ENCODE results near the gene CASD1.

The CASD1 gene

DNA sequence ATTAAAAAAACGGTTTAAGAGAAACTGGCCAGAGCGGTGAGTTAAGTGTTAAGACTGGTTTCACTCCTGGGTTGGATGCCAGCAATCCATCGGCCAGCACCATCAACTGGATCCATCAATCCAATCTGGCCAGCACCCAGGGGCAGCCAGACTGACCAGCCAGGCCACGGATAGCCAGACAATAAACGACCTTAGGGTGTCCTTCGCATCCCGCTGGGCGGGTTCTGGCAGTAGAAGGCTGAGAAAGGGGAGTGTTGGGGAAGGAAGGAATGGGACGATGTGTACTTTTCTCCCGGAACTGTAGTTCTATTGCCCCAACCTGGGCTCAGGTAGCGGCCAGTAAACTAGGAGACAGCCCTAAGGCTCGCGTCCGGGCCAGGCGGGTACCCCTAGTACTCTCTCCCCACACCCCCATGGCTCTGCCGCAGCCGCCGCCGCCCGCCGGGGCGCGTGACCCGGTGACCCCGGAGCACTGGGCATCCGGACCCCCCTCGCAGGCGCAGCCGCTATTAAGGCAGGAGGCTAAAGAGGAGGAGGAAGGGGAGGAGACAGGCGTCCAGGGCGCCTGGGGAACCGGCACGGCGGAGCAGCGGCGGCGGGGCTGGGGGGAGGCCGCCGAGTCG lies at the start of gene CASD1:
CASD1 (plus strand) TSS at position 546 of the 623 bp plus-strand sequence. CDS start 276 bp downstream, outside the sequence.
- DNase-seq (ENCODE audit: low read depth) = peak; percentile 49

DNA sequence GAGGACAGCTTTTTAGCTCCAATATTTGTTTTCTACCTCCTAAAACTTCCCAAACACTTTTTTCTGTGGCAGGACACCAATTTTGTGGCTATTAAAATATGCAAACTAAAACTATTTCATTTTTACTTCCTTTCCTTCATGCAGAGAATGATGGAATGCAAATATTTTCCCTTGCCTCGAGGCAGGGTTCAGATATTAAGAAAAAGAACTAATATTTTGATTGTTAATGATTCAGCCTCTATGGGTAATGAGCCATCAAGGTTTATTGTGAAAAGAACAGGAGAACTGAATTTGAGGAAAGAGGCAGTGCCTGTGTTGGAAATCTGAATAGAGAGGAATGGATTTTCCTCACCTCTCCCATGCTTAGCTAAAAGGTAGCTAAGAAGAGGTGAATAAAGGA lies 43.1 kb upstream of the CASD1 start:
- no peak for DNase-seq (ENCODE audit: low read depth)

DNA sequence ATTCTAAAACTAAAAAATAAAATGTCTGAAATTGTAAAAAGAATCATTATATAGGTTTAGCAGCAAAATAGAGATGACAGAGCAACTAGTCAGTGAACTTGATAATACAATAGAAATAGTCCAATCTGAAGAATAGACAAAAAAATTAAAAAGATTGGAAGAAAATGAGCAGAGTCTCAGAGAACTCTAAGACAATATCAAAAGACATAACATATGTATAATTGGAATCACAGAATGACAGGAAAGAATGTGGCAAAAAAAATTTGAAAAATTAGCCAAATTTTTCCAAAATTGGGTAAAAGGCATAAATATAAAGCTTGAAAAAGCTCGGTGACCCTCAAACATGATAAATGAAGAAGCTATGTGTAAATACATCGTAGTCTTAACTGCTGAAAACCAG lies 38.0 kb upstream of the CASD1 start:
- no peak for DNase-seq (ENCODE audit: low read depth)

DNA sequence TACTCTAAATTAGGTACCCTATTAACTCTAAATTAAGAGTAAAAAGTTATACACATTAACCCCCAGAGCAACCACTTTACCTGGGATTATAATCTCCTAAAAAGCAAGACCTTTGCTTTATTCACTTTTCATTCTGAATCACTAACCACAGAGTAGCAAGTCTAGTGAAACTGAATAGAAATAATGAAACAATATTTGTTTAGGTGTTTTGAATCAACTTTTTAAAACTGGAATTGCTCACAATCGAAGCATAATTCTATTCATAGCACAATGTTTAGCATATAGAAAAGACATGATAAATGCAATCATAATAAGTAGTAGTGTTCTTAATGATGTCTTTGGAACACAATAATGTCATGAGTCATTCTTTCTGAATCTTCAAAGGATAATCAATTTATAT lies 37.0 kb upstream of the CASD1 start:
- no peak for DNase-seq (ENCODE audit: low read depth)

DNA sequence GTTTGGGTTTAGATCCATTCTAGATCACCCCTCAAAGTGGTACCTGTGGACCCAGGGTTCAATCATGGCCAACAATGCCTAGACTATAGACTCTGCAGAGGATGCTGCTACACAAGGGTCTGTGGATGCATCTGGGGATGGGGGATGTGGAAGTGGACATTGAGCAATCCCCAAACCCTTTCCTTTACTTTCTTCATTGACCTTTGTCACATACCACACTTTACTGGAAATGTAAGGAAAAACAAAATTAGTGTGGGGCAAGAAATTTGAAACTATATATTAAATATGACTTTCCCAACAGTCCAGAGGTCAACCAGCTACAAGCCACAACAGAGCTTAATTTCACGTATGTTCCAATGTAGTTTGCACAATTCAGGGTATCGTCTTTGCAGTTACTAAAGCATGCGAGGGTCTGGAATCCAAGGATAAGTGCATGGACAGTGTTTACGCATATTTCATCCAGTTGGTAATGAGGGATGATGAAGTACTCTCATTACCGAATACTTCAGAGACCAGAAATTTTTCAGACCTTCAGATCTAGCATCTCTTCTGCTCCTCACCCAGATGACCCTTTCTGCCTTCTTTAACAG lies 33.3 kb upstream of the CASD1 start:
- no peak for DNase-seq (ENCODE audit: low read depth)

DNA sequence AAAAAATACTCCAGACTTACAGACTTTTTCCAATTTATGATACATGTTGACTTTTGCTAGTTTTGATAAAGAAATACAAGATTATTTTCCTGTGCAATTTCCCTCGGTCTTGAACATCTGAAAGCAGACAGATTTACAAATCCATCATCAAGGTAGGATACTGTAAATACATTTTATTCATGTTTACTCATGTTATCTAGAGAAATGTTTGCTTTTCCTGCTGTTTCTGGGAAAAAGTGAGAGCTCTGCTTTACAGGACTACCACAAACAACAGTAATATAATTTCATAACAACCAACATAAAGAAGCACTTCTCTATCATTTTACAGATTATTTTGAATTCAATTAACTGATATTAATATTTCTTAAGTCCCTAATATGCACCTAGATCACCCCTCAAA lies 31.7 kb upstream of the CASD1 start:
- no peak for DNase-seq (ENCODE audit: low read depth)

DNA sequence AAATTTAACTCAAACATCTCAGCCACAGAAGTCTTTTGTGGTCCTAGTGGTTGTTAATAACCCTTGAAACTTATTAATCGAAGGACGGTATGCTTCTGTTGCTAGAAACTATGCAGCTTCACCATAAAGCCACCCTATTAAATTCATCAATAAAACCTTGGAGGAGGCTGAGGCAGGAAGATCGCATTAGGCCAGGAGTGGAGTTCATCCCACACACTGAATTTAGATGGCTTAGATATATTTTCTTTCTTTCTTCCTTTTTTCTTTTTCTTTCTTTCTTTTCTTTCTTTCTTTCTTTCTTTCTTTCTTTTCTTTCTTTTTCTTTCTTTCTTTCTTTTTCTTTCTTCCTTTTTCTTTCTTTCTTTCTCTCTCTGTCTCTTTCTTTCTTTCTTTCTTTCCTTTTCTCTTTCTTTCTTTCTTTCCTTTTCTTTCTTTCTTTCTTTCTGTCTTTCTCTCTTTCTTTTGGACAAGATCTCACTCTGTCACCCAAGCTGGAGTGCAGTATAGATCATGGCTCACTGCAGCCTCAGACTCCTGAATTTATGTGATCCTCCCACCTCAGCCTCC lies 30.9 kb upstream of the CASD1 start:
- no peak for DNase-seq (ENCODE audit: low read depth)

DNA sequence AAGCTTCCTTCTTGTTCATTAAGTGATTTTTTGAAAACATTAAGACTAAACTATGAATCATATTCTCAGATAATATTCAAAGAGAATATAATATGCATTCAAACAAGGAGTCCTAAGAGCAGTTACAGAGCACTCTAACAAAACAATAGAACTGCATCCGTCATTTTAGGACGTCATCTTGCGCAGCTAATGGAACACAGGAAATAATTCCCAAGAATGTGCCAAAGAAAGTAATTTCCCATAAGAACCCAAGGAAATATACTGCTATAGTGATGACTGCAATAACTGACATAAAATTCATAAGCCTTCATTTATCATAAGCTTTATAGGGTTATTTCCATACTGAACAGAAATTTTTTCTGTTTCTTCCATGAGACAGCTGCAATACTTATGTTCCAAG lies 28.3 kb upstream of the CASD1 start:
- no peak for DNase-seq (ENCODE audit: low read depth)

DNA sequence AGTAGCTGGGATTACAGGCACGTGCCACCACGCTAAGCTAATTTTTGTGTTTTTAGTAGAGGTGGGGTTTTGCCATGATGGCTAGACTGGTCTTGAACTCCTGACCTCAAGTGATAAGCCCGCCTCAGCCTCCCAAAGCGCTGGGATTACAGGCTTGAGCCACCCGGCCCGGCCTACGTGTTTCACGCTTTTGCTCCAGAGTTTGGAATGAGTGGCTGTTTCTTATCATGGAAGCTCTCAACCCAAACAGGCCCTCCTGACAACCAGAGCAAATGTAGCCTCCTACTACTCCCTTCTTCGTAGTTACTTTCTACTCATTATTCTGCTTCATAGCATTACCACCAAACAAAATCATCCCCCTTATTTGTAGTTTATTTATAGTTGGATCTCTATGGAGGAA lies 26.8 kb upstream of the CASD1 start:
- no peak for DNase-seq (ENCODE audit: low read depth)

DNA sequence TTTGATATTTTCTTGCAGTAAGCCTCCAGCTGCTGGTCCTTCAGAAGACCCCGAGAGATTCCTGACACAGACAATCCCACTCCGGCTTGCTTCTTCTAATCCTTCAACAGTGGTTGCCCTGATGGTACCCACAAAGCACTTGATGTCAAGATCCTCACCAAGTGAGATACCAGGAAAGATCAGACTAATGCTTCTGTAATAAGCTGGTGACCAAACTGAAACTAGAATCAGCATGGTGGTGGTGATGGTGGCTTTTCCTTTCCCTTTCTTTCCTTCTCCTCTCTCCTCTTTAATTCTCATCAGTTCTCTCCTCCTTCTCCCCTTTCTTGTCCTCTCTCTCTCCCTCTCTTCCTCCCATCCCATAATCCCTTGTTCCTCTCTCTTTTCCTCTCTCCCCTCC lies 25.8 kb upstream of the CASD1 start:
- DNase-seq (ENCODE audit: low read depth) = no peak

DNA sequence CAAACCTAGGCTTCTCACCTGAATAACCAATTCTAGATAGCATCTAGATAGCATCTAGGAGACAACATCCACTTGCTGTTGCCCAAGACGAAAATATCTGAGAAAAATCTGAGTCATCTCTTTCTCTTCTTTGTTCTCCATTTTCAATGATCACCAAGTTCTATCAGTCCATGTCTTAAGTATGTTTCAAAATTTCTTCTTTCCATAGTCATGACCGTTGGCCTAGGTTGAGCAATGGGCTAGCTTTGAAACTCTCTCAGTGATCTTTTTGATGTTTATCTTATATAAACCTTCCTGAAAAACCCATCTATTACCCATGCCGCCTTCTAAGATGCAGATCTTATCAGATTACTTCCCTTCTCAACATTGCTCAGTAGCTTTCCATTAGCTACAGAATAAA lies 23.4 kb upstream of the CASD1 start:
- DNase-seq (ENCODE audit: low read depth) = no peak

DNA sequence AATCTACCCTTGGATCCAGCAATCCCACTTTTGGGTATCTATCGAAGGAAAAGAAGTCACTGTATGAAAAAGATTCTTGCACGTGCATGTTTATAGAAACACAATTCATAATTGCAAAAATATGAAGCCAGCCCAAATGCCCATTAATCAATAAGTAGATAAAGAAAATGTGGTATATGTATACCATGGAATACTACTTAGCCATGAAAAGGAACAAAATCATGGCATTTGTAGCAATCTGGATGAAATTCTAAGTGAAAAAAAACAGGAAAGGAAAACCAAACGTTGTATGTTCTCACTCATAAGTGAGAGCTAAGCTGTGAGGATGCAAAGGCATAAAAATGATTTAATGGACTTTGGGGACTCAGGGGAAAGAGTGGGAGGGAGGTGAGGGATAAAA lies 18.2 kb upstream of the CASD1 start:
- no peak for DNase-seq (ENCODE audit: low read depth)

DNA sequence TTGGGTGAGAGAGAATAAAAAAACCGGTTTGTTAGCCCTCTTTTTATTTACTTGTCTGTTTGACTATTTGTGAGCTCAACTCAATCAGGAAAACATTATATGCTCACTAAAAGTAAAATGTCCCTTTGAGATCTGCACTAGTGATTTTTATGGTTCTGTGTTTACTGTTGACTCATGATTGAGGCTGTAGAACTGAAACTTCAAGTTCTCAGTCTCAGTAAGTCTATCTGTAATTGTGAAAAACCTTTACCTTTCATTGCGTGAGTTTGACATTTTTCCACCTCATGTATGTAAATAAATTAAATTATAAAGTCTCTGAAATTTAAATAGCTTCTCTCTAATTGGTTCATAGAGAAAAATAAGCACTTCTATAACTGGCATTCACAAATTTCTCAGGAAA lies 17.0 kb upstream of the CASD1 start:
- no peak for DNase-seq (ENCODE audit: low read depth)

DNA sequence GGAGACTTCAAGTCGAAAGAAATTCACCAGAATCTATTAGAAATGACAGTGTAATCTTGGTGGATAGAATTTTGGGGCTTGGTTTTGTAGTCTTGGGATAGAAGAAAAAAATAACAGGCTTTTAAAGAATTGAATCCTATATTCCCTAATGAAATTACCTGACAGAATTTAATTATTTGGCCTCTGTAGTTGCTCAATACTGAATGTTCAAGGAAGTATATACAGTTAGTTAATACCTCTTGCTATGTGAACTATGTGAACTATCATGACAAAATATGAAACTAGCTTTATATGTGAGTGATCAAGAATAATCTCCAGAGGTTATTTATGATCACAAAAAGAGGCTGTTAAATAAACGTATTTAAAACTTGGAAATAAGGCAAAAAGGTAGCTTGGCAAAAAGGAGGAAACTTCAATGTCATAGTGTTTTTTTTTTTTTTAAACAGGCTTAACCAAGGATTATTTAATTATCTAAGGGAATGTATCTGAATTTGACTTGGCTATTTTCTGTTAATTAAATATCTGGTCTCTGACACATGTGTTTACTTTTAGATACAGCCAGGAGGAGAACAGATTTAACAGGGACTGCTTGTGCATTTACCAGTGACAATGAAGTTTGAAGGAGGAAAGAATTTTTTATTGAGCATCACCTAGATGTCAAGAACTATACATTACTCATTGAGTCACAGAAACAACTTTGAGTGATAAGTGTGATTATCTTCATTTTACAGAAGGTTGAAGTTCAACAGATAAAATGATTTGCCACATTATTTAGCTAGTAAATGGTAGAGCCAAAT lies 11.5 kb upstream of the CASD1 start:
- DNase-seq (ENCODE audit: low read depth) = no peak

DNA sequence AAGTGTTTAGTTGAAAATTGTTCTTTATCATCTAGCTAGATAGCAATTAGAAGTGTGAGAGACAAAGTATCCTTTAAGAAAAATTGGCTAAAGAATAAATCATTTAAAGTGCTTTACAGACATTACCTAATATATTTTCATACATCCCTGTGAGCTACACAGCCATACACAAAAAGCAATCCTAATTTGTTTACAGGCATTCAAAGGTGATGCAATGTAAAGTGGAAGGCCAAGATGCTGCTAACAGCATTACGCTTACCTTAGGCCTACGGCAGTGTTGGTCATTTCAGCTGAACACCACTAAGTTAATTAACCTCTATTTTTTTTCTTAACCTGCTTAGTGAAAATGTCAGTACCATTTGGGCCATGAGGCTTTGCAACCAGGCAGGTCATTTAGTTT lies 10.7 kb upstream of the CASD1 start:
- DNase-seq (ENCODE audit: low read depth) = no peak

DNA sequence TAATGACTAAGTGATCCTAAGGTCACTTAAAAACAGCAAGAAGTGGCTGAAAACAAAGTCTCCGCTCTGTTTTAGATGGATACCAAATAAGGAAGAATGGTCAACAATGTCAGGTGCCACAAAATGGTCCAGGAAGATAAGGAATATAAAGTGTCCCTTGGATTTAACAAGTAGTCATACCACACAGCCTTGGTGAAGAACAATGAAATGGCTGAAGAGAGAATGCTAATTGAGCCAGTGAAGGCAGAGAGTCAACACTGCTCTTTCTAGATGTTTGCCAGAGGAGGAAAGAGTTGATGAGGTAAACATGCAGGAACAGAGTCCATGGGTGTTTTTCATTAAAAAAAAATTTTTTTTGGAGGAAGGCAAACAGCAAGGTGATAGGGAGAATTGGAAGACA lies 2.1 kb upstream of the CASD1 start:
- DNase-seq (ENCODE audit: low read depth) = no peak

DNA sequence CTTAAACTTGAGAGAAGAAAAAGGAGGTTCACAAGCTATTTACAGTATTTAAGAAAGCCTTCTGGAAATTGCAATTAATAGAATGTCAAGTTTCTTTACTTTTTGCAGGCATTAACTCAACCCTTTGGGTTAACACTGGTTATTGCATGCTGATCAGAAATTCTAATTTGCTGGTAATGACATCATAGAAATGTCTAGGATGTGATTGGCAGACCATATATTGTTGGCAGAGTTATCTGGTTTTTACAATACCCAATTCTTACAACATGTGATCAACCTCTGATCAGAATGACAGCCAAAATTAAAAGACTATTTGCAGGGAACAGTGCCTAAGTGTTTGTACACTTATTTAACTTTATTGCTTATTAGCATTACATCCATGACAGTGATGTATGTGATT lies 1.6 kb upstream of the CASD1 start:
- no peak for DNase-seq (ENCODE audit: low read depth)

DNA sequence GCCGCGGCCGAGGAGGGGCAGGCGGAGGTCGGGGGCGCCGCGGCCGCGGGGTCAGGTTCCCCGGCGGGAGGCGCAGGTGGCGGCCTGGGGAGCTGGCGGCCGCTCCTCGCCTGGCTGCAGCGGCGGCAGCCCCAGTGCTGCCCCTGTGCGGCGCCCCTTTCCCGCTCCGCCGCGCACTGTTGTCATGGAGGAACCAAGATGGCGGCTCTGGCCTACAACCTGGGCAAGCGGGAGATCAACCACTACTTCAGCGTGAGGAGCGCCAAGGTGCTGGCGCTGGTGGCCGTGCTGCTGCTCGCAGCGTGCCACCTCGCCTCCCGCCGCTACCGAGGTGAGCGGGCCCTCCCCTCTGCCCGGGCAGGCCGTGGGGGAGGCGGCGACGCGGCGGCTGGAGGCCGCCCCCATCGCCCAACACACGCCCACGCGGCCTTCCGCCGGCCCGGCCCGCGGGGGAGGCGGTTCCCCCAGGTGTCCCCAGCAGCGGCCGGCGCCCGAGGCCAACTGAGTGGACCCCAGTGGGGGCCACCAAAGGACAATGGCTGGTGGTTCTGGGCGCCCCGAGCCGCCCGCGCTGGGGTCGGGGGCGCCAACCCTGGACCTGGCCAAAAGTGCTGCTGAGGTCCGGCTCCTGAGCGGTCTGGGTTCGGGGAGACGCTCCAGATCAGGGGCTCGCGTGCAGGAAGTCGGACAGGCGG lies 425 bp downstream of the CASD1 start:
- DNase-seq (ENCODE audit: low read depth) = peak; percentile 51

DNA sequence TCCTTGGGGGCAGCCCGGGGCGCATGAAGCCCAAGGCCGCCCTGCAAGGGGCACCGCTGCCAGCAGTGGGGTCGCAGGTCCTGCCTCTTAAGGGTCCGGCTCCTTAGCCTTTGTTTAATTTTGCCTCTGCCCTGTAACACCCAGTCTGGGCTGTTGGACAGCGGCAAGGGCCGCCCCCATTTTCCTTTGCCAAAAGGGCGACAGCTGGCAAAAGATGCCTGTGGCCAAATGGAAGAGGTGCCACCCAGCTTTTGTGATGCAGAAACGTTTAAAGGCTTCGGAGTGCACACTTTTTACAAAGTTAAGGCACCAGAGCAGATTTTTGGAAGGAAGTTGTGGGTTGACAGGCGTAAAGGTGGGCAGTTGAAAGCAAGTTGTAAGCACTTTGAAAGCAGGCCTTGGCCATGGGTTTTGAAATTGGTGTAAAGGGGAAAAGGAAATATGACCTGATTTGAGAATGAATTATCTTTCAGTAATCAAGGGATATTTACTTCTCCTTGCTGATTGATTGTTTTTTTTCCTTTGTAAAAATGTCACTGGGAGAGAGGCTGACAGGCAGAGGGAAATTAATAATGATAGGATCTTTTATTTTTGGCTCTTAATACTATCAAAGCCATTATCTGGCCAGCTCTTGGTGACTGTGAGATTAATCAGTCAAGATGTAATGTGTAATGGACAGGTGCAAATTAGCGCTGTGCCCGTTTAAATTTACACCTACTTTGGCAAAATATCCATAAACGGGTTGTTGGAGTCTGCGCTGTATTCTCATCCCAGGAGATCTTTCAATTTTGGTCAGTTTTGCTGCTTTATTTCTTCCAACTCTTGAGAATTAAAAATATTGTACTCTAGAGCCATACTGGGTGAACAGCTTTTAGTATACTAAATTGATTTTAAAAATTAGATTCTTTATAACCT lies 1.2 kb downstream of the CASD1 start:
- DNase-seq (ENCODE audit: low read depth) = peak; percentile 7

DNA sequence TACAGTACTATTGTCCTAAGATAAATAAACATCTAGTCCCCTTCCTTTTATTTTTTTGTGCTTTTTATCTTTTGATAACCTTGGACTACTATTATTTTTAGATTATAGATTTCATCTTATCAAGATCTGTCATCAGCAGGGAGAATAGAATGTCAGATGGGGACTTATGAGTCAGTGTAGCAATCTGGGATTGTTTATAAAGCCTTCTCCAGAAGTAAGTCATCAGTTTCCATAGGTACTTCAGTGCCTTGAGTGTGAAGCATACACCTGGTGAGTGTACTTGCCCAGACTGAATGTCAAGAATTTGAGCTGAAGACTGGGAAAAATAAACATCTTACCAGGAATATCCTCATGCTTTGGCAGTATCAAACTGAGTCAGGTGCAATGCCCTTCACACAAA lies 2.1 kb downstream of the CASD1 start:
- DNase-seq (ENCODE audit: low read depth) = no peak

DNA sequence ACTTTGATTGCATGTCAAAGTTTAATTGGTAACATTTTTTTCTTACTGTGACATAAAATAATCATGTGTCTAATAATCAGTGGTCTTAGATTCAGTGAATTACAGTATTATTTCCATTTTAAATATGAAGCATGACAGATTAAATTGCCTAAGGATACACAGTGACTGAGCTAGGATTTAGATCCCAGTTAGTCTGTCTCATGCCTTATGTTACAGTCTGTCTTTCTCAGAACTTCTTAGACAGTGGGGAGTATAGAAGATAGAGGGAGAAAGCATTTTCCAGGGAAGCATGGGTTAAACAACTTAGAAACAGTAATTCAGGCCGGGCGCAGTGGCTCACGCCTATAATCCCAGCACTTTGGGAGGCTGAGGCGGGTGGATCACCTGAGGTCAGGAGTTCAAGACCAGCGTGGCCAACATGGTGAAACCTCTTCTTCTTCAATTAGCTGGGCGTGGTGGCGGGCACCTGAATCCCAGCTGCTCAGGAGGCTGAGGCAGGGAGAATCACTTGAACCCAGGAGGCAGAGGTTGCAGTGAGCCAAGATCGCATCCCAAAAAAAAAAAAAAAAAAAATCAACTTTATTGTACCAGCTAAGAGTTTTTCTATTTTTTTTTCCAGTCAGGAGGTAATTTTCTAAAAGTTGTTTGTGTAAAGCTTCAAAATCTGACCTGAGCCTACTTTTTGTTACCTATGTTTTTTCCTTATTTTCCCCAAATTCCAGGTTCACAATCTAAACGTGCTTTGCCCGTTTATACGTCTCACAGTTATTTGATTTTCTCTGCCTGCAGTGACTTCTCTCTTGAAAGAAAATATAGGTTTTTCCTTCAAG lies 3.3 kb downstream of the CASD1 start:
- no peak for DNase-seq (ENCODE audit: low read depth)

Data from activated T-cell treated with anti-CD3 and anti-CD28 coated beads for 24 hours (primary cell).